Osteocyte (in vitro differentiated cells): ENCODE data around the gene ACOXL. TPM values are rescaled to one million over a fixed set of nuclear protein-coding genes. Genes with fewer than 3 reads are reported as not detected.
A peak's percentile ranks its signal among the peaks of the same experiment; 100 is the strongest.

Experiments
- DNase-seq: peaks from one replicate; pipeline ENCODE4 v3.0.0; 2021; ENCODE audit warnings: mixed read lengths; ENCODE audit not compliant: unreplicated experiment; ENCODE audit errors: extremely low spot score
- H3K27ac Mint-ChIP-seq: one replicate; pipeline ENCODE4 v1.8.0; 2021; ENCODE audit warnings: mild to moderate bottlenecking, mixed read lengths; ENCODE audit not compliant: unreplicated experiment
- H3K27me3 Mint-ChIP-seq: one replicate; pipeline ENCODE4 v1.8.0; 2021; ENCODE audit warnings: mixed read lengths; ENCODE audit not compliant: unreplicated experiment
- H3K36me3 Mint-ChIP-seq: one replicate; pipeline ENCODE4 v1.8.0; 2021; ENCODE audit warnings: mixed read lengths; ENCODE audit not compliant: unreplicated experiment
- H3K4me1 Mint-ChIP-seq: one replicate; pipeline ENCODE4 v1.8.0; 2021; ENCODE audit warnings: mixed read lengths; ENCODE audit not compliant: unreplicated experiment
- H3K4me3 Mint-ChIP-seq: one replicate; pipeline ENCODE4 v1.8.0; 2021; ENCODE audit warnings: mild to moderate bottlenecking, moderate library complexity, mixed read lengths; ENCODE audit not compliant: unreplicated experiment
- H3K9me3 Mint-ChIP-seq: one replicate; pipeline ENCODE4 v1.8.0; 2021; ENCODE audit warnings: mixed read lengths; ENCODE audit not compliant: unreplicated experiment
- CTCF ChIP-seq: fragments of 200-600 bp; sonication (generic); IDR thresholded peaks from 2 replicates; pipeline ENCODE4 v1.5.0; 2021; ENCODE audit warnings: antibody characterized with exemption, mild to moderate bottlenecking, moderate library complexity
- total RNA-seq: library from RNA; stranded (reverse); gene quantifications from 2 replicates; pipeline ENCODE4 v1.2.1, GENCODE V29; 2021

The ACOXL gene
- total RNA-seq, 1 donor from 2014 or later, result not detected

GRCh38 chr2:111046670-111047069, 314.3 kb downstream of the ACOXL start:
- no peaks in the 10 kb centered on the region for H3K4me1 Mint-ChIP-seq
- H3K27me3 Mint-ChIP-seq, result peaks cover 79% of the 10 kb centered on the region
- no peak overlapping the region for H3K27ac Mint-ChIP-seq
- H3K4me3 Mint-ChIP-seq, result no peak overlapping the region
- H3K9me3 Mint-ChIP-seq, result no peaks in the 10 kb centered on the region
- no peaks in the 10 kb centered on the region for H3K36me3 Mint-ChIP-seq
- no peak for TF ChIP-seq CTCF
- DNase-seq, result peak; percentile 56

- no peak for TF ChIP-seq CTCF
- no peaks in the 10 kb centered on the region for H3K9me3 Mint-ChIP-seq
- H3K36me3 Mint-ChIP-seq, result no peaks in the 10 kb centered on the region
These were observed 316.7 kb downstream of the ACOXL start for GRCh38 chr2:111048856-111049768.

GRCh38 chr2:111049792-111050640, 317.6 kb downstream of the ACOXL start:
- Mint-ChIP-seq H3K27ac (no peak overlapping the region), H3K27me3 (peaks cover 78% of the 10 kb centered on the region)

More at GRCh38 chr2:111048856-111049768, 316.7 kb downstream of the ACOXL start:
- Mint-ChIP-seq H3K27me3 (peaks cover 76% of the 10 kb centered on the region), H3K4me3 (no peak overlapping the region), H3K27ac (no peak overlapping the region), H3K4me1 (no peaks in the 10 kb centered on the region)
- DNase-seq, result peak; percentile 34

GRCh38 chr2:111050701-111051376, 318.5 kb downstream of the ACOXL start:
- no peak for TF ChIP-seq CTCF
- Mint-ChIP-seq H3K4me1 (no peaks in the 10 kb centered on the region), H3K4me3 (no peak overlapping the region), H3K27ac (no peak overlapping the region), H3K9me3 (no peaks in the 10 kb centered on the region), H3K27me3 (peaks cover 79% of the 10 kb centered on the region), H3K36me3 (no peaks in the 10 kb centered on the region)
- DNase-seq, result peak; percentile 60

More at GRCh38 chr2:111049792-111050640, 317.6 kb downstream of the ACOXL start:
- no peaks in the 10 kb centered on the region for H3K36me3 Mint-ChIP-seq
- no peak overlapping the region for H3K4me3 Mint-ChIP-seq
- TF ChIP-seq CTCF, result no peak
- H3K9me3 Mint-ChIP-seq, result no peaks in the 10 kb centered on the region
- H3K4me1 Mint-ChIP-seq, result no peaks in the 10 kb centered on the region
- DNase-seq, result peak; percentile 36
